Muscle of back (tissue), 11 donors: ENCODE measurements around the gene RIPOR3. TPM values are rescaled to one million over a fixed set of nuclear protein-coding genes. Genes with fewer than 3 reads are reported as not detected.
"Not testable (repeated sequence)": the region's sequence is repeated elsewhere in the genome, so short reads cannot be mapped to it uniquely, and the experiment has no call there.

Source experiments
- DNase-seq, 3 donors: peaks; one replicate each; pipeline versions ENCODE4 v3.0.0 to v3.0.0-alpha.2; 2013
- polyA plus RNA-seq, 10 donors: library from polyadenylated mRNA; unstranded; fragments of 120-200 nt; gene quantifications; one replicate each; pipeline ENCODE4 v1.2.1, GENCODE V29; 2013; ENCODE audit not compliant: insufficient read length in 10 of 10

The RIPOR3 gene
- polyA plus RNA-seq, 10 donors, result 3.1 to 15.6 (median 8.6) TPM

GRCh38 chr20:50681359-50682064 is 9.8 kb downstream of the RIPOR3 start:
- DNase-seq, result no peak

- DNase-seq, result peak in 2 of 3 donors; percentile 58 to 82
Measured at GRCh38 chr20:50680105-50680960, 11.0 kb downstream of the RIPOR3 start.

- DNase-seq, result no peak
Measured at GRCh38 chr20:50679753-50680104, 11.6 kb downstream of the RIPOR3 start.

- no peak for DNase-seq
Measured at GRCh38 chr20:50678169-50678898, 13.0 kb downstream of the RIPOR3 start.

- no peak for DNase-seq
Measured at GRCh38 chr20:50676858-50677257, 14.5 kb downstream of the RIPOR3 start.

GRCh38 chr20:50676377-50676731 is 15.0 kb downstream of the RIPOR3 start:
- DNase-seq, result not testable (repeated sequence)

- DNase-seq, result no peak
Measured at GRCh38 chr20:50675671-50676376, 15.5 kb downstream of the RIPOR3 start.

GRCh38 chr20:50674138-50674825 is 17.1 kb downstream of the RIPOR3 start:
- DNase-seq, result no peak

- peak in 1 of 3 donors; percentile 91 for DNase-seq
Measured at GRCh38 chr20:50673466-50674137, 17.7 kb downstream of the RIPOR3 start.

GRCh38 chr20:50673146-50673465 is 18.2 kb downstream of the RIPOR3 start:
- DNase-seq, result no peak

GRCh38 chr20:50672400-50673145 is 18.8 kb downstream of the RIPOR3 start:
- no peak for DNase-seq

- no peak for DNase-seq
Measured at GRCh38 chr20:50671626-50672025, 19.7 kb downstream of the RIPOR3 start.

GRCh38 chr20:50671010-50671409 is 20.3 kb downstream of the RIPOR3 start:
- DNase-seq, result not testable (repeated sequence)

GRCh38 chr20:50670126-50670862 is 21.0 kb downstream of the RIPOR3 start:
- no peak for DNase-seq

- no peak for DNase-seq
Measured at GRCh38 chr20:50668798-50669197, 22.5 kb downstream of the RIPOR3 start.

- DNase-seq, result no peak
Measured at GRCh38 chr20:50668326-50668725, 23.0 kb downstream of the RIPOR3 start.

GRCh38 chr20:50666709-50667298 is 24.5 kb downstream of the RIPOR3 start:
- no peak for DNase-seq

GRCh38 chr20:50664254-50664653 is 27.1 kb downstream of the RIPOR3 start:
- DNase-seq, result no peak
